ENCODE results near the gene UBALD2. TPM values are rescaled to one million over a fixed set of nuclear protein-coding genes. Genes with fewer than 3 reads are reported as not detected.

Gene UBALD2
- total and polyA plus RNA-seq, 2 of the 13 experiments (the other 11 are each of a cell fraction or from before 2014, with no cell fraction given) = 3.3 to 89.7 TPM

GRCh38 chr17:76278952-76279741 lies 14.0 kb downstream of the UBALD2 start (continued):
- TF ChIP-seq LBX2 (CRISPR knock-in tag; IDR thresholded peaks at IDR 0.05; ENCODE audit: borderline replicate concordance) (no peak), SRSF9 (IDR thresholded peaks at IDR 0.05; ENCODE audit: borderline replicate concordance, insufficient read depth, low read depth, low read length, poor library complexity, severe bottlenecking) (no peak), PHF8 (CRISPR knock-in tag; IDR thresholded peaks at IDR 0.05) (0 out of 2 replicates have a peak, but pooled peaks have one; percentile 24), SP4 (CRISPR knock-in tag; IDR thresholded peaks at IDR 0.05) (peak; percentile 29; the same call in 1 of the 2 replicates), KLF9 (CRISPR knock-in tag; IDR thresholded peaks at IDR 0.05; ENCODE audit: low read depth) (no peak), PAWR (CRISPR knock-in tag; IDR thresholded peaks at IDR 0.05; ENCODE audit: borderline replicate concordance) (no peak), GABPB1 (CRISPR knock-in tag; IDR thresholded peaks at IDR 0.05) (0 out of 2 replicates have a peak, but pooled peaks have one; percentile 23), ZFP91 (CRISPR knock-in tag; IDR thresholded peaks at IDR 0.05; ENCODE audit: borderline replicate concordance) (peak; percentile 57; the same call in 1 of the 2 replicates), ISL2 (CRISPR knock-in tag; IDR thresholded peaks at IDR 0.05) (0 out of 2 replicates have a peak, but pooled peaks have one; percentile 17), SNAPC5 (CRISPR knock-in tag; IDR thresholded peaks at IDR 0.05; ENCODE audit: borderline replicate concordance) (no peak), CBFB (CRISPR knock-in tag; IDR thresholded peaks at IDR 0.05) (peak; percentile 42; the same call in 1 of the 2 replicates), ZNF629 (CRISPR knock-in tag; conservative IDR thresholded peaks at IDR 0.05) (no peak), ZNF121 (CRISPR knock-in tag; IDR thresholded peaks at IDR 0.05) (peak; percentile 93), ZC3H13 (CRISPR knock-in tag; IDR thresholded peaks at IDR 0.05) (no peak), RXRA (CRISPR knock-in tag; IDR thresholded peaks at IDR 0.05) (peak; percentile 25; the same call in 1 of the 2 replicates), CHCHD3 (CRISPR knock-in tag; IDR thresholded peaks at IDR 0.05) (peak; percentile 50; the same call in 1 of the 2 replicates), ZBTB8A (CRISPR knock-in tag; IDR thresholded peaks at IDR 0.05; ENCODE audit: borderline replicate concordance, low read depth) (no peak), RELA (CRISPR knock-in tag; IDR thresholded peaks at IDR 0.05) (0 out of 2 replicates have a peak, but pooled peaks have one; percentile 41)
- TF ChIP-seq, protein P1, sequence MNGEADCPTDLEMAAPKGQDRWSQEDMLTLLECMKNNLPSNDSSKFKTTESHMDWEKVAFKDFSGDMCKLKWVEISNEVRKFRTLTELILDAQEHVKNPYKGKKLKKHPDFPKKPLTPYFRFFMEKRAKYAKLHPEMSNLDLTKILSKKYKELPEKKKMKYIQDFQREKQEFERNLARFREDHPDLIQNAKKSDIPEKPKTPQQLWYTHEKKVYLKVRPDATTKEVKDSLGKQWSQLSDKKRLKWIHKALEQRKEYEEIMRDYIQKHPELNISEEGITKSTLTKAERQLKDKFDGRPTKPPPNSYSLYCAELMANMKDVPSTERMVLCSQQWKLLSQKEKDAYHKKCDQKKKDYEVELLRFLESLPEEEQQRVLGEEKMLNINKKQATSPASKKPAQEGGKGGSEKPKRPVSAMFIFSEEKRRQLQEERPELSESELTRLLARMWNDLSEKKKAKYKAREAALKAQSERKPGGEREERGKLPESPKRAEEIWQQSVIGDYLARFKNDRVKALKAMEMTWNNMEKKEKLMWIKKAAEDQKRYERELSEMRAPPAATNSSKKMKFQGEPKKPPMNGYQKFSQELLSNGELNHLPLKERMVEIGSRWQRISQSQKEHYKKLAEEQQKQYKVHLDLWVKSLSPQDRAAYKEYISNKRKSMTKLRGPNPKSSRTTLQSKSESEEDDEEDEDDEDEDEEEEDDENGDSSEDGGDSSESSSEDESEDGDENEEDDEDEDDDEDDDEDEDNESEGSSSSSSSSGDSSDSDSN (CRISPR knock-in tag; IDR thresholded peaks at IDR 0.05) = no peak
- TF ChIP-seq, protein P2, sequence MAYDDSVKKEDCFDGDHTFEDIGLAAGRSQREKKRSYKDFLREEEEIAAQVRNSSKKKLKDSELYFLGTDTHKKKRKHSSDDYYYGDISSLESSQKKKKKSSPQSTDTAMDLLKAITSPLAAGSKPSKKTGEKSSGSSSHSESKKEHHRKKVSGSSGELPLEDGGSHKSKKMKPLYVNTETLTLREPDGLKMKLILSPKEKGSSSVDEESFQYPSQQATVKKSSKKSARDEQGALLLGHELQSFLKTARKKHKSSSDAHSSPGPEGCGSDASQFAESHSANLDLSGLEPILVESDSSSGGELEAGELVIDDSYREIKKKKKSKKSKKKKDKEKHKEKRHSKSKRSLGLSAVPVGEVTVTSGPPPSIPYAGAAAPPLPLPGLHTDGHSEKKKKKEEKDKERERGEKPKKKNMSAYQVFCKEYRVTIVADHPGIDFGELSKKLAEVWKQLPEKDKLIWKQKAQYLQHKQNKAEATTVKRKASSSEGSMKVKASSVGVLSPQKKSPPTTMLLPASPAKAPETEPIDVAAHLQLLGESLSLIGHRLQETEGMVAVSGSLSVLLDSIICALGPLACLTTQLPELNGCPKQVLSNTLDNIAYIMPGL (CRISPR knock-in tag; IDR thresholded peaks at IDR 0.05; ENCODE audit: borderline replicate concordance in 1 of 2, low read depth in 1 of 2) = 0 out of 4 replicates have a peak, but pooled peaks of 1 of the 2 experiments have one; percentile 51

All from HepG2 (cell line).